ENCODE results near the gene SLC12A3.
A peak's percentile ranks its signal among the peaks of the same experiment; 100 is the strongest.

The SLC12A3 gene

DNA sequence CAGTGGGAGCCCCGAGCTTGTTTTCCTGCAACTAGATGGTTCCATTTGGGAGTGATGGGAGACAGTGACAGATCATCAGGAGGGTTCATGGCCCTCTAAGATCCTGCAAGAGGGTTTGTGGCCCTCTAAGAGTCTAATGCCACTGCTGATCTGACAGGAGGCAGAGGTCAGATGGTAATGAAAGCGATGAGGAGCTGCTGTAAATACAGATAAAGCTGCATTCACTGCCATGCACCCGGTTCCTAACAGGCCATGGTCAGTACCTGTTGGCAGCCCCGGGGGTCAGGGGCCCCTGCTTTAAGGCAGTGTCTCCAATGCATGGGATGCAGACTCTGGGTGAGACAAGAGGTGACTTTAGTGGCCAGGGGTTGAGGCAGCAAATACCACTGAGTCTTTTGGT is 30.8 kb downstream of the SLC12A3 start:
- no peak for ATAC-seq

DNA sequence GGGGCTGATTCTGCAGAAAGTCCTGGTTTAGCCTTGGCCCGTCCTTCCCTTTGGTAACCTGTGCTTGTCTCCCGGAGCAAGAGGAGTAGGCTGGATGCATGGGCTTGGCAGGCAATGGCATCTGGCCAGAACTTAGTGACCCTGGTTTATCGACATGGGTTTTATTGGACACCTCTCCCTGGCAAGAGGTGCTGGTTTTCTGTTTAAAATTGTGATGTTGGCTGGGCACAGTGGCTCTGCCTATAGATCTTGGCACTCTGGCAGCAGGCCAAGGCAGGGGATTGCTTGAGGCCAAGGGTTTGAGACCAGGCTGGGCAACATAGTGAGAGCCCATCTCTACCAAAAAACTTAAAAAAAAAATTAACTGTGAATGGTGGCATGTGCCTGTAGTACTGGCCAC is 31.2 kb downstream of the SLC12A3 start:
- no peak for ATAC-seq

DNA sequence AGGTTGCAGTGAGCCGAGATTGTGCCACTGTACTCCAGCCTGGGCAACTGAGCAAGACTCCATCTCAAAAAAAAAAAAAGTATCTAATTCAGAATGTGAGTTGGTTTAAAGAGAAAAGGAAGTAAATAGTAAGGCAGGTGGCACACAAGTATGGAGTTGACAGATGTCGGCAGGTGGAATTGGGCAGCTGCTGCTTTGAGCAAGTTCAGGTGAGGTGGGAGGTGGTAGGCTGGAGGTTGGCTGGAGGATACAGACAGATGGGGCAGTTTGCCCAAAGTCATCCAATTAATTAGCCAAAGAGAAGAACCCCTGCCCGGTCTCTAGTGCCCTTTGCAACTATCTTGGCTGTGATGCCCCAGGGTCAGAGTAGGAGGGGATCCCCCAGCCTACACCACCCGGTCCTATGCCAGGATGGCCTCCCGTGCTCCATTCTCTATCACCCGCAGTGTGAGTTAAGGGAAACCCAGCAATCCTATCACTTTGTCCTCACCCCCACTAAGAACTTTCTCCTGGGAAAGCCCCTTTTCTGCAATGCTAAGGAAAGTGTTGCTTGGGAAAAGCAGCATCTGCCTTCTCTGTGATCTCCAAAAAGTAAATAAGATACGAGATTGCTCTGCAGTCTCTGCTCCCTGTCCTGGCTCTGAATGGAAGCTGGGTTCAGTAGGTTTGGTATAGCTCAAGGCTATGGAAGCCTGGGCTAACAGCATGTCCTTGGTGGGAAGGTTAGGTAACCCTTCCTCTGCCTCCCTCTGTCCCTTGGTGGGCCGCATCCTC is 32.2 kb downstream of the SLC12A3 start:
- no peak for ATAC-seq

DNA sequence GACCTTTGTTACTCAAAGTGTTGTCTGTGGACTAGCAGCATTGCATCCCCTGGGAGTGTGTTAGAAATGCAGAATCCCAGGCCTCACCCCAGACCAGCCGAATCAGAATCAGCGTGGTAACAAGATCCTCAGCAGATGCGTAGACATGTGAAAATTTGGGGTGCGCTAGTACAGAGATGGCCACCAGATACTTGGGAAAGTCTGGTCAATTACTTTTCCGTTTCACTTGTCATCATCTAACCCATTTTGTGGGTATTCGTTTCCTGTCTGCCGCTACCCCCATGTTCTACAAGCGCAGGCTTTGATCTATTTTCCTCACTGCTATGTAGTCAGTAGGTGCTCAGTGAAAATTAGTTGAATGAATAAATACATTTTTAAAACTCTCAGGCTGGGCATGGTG is 33.8 kb downstream of the SLC12A3 start:
- ATAC-seq = peak in 1 of 2 donors; percentile 36

DNA sequence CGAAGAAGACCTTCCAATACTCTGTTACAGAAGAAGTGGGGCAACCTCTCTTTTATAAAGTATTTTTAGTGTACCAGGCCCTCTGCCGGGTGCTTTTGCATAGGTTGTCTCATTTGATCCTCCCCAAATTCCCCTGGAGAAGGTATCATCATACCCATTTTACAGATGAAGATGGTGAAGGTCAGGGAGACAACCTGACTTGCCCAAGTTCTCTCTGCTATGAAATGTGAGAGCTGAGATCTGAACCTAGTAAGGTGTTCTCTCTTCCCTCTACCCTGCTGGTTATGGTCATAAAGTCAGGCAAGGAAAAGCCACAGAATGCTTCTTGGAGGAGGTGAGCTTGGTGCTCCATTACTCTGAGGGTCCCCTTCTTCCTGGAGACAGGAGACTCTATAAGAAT is 38.9 kb downstream of the SLC12A3 start:
- no peak for ATAC-seq

DNA sequence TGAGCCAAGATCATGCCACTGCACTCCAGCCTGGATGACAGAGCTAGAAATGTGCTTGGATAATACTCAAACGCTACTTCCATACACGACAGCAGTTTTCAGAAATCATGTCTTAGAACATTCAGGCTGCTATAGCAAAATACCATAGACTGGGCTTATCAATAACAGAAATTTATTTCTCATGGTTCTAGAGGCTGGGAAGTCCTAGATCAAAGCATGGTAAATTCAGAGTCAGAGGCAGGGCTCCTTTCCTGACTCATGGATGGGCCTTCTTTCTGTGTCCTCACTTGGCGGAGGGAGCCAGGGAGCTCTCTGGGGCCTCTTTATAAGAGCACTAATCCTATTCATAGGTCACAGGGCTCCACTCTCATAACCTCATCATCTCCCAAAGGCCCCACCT is 42.4 kb downstream of the SLC12A3 start:
- ATAC-seq = no peak

DNA sequence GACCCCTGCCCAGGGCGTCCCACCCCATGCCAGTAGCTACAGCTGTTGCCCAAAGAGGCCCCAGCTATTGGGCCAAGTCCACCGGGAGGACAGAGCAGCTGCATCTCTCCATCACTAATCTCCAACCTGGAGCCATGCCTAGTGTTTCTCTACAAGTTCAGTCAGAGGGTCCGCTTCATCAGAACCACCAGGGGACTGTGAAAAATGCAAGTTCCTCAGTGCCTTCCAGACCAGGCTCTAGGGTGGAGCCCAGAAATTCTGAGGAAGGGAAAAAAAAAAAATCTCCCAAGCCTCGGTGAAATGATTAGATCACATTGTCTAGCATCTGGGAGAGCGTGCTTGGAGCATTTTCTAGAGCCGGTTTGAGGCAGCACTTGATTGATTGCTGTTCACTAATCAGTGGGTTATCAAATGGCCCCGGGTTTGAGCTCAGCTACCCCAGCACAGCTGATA is 44.5 kb downstream of the SLC12A3 start:
- no peak for ATAC-seq

DNA sequence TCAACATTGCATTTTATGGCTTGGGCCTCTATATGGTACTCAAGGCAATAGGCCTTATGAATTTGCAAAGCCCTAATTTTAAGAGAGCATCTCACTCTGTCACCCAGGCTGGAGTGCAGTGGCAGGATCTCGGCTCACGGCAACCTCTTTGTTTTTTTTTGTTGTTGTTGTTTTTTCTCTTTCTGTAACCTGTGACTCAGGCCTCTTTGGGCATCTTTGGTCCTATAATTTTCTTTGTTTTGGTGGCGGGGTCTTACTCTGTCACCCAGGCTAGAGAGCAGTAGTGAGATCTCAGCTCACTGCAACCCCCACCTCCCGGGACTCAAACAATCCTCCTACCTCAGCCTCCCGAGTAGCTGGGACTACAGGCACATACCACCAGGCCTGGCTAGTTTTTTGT is 45.1 kb downstream of the SLC12A3 start:
- no peak for ATAC-seq

DNA sequence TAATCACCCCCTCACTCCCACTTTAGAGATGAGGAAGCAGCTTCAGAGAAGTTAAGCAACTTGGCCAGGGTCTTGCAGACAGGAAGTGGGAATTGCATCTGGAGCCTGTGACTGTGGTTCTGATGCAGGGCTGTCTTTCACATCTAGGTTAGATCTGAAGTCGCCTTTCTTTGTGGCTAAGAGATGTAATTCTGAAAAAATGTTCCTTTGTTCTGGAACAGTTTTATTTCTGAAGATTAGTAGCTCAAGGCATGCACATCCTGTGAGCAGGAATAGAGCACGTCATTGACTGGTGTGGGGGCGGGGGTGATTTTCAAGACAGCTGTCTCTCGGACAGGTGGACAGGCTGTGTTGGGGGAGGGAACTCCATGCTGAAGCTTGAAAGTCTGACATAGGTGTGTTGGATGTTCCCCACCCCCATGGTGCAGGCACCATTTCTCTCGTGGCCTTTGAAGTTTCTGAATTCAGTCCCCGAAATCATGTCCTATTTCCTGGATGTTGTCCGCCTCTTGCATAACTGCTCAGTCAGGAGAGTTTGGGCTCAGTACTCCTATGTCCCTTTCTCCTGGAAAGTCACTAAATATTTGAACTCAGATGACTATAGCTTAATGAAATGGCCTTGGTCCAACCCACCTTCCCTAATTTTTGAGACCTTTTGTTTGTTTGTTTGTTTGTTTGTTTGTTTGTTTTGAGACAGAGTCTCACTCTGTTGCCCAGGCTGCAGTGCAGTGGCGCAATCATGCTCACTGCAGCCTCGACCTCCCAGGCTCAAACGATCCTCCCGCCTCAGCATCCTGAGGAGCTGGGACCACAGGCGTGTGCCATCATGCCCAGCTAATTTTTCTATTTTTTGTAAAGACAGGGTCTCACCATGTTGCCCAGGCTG is 45.9 kb downstream of the SLC12A3 start:
- ATAC-seq = no peak

DNA sequence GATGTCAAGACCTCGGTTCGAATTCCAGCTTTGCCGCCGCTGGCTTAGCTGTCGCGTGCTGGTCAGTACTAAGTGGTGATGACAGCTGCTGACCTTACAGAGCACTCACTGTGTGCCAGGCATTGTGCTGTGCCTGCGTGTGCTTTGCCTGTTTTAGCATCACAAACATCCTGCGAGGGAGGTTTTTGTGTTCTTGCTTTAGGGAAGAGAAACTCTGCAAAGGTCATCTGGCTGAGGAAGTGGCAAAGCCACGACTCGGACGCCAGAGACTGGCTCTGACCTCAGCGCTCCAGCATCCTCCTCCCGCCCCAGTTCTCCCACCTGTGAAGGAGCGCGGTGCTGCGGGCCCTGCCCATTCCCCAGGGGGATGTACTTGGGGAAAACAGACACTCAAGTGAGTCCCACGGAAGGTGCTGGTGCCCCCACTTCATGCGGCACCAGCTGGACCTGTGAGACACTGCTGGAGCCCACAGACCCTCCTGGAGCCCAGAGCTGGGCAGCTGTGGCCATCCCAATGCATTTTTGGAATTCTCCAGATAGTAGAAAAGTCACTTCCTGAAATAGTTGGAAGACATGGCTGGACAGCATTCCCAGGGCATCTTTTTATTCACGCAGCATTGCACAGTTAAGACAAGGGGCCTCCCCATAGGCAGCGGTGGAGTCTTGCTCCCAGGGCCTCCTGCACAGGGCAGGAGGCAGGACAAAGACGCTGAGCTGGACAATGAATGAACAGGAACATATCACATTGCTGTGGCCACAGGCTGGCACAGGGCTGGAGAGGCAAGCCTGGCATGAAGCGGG is 47.0 kb downstream of the SLC12A3 start:
- no peak for ATAC-seq

DNA sequence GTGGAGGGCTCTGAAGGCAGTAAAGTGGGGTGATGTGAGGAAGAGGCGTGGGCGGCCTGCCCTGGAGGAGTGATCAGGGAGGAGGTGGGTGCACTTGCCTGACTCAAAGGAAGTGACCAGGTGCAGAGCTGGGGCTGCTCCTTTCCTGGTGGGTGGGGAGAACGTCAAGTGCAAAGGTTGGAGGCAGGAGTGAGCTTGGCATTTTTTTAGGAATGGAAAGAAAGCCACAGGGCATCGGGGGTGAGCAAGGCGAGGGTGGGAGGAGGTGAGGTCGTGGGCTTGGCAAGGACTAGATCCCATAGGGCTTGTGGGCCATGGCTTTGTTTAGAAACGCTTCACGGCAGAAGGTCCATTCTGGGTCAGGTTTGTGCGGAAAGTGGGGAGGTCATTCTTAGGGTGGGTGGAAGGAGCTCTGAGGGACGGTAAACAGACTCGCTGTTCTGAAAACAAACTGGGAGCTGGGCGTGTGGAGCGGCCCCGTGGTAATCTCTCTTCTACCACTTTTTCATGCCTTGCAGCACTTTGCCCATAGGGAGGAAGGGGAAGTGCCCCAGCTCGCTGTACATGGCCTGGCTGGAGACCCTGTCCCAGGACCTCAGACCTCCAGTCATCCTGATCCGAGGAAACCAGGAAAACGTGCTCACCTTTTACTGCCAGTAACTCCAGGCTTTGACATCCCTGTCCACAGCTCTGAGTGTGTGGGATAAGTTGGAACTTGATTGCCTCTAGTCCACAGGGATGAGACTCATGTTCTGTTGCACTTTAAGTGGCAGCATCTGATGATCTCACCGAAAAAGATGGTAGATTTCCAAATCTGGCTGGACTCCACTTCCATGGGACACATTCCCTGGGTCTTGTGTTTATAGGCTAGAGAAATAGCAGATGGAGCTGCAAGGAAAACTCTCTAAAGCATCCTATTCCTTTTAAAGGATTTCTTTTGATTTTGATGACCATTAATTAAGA is 48.0 kb downstream of the SLC12A3 start:
- ATAC-seq = no peak

DNA sequence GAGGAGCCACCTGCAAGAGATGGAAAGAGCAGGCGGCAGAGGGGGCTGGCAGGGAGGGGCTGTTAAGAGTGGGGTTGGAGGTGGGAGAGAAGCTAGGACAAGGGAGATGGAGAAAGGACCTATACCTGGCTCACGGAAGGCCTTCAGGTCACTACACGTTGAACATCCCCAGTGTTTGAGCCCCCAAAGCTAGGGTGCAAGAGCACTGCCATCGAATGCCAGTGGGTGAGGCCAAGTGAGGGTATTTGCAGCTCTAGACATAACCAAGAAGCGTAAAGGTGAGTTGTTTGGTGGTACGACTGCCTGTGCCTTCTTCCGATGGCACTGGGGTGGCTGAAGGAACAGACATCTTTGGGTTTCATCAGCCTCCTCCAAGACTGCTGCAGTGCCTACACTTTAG is 49.9 kb downstream of the SLC12A3 start:
- no peak for ATAC-seq

DNA sequence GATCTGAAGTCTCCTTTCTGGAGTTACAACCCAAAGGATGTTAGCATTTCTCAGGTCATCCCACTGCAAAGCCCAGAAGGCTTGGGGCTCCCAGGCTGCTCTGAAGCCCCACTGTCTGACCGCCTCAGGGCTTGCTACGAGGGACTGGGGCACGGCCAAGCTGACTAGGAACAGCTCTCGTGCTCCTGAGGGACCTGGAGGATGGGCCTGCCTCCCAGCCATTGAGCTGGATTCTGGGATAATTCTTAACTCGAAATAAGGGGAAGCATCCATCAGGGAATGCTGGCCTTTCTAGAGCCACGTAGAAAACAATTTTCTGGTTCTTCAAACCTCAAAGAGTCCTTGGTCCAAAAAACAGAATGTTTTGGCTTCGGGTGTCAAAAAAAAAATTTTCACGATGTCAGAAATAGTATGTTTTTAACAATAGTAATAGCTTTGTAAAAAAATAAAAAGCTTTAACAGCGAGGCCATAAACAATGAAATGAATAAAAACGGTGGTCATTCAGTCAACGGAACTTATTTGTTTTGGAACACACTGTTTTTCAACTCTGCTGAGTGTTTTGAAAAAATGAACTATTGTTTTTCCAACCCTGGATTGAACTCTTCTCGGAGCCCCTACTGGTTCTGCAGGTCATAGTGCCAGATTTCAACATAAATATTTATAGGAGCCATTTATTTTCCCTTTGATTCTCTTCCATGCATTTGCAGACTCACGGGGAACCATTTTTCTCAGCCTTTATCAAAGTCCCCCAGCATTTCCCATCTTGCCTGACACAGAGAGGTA is 50.5 kb downstream of the SLC12A3 start:
- ATAC-seq = no peak

DNA sequence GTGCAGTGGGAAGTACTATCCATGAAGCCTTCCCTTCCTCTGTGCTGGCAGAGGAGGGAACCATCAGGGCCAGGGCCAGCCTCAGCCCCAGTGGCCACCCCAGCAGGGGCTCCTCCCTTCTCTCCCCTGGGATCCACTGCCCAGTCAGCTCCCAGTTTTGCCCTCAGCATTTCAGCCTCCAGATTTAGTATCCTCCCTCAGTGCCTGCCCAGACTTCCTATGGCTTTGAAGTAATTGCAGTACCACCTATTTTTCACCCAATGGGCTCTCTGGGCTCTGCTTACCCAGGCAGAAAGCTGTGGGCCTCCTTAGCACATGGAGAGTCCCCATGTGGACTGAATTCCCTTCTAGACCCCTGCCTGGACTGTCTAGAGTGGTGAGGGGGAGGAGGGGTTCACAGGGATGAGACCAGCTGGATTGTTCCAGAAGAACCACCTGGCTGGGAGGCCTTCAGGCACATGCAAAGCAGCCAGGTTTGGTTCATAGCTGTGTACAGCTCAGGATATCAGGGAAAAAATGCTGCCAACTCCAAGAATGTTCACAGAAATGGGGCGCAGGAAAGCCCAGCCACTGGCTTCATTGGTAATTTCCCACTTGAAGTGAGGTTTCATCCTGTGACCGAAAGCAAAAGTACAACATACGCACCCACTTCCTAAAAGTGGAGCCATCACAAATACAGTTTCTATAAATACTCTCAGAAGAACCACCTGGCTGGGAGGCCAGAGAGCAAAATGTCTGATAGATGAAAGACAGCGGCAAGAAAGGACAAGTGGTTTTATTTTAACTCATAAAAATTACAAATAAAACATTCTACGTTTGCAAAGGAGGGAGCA is 51.8 kb downstream of the SLC12A3 start:
- ATAC-seq = peak; percentile 74 to 78

DNA sequence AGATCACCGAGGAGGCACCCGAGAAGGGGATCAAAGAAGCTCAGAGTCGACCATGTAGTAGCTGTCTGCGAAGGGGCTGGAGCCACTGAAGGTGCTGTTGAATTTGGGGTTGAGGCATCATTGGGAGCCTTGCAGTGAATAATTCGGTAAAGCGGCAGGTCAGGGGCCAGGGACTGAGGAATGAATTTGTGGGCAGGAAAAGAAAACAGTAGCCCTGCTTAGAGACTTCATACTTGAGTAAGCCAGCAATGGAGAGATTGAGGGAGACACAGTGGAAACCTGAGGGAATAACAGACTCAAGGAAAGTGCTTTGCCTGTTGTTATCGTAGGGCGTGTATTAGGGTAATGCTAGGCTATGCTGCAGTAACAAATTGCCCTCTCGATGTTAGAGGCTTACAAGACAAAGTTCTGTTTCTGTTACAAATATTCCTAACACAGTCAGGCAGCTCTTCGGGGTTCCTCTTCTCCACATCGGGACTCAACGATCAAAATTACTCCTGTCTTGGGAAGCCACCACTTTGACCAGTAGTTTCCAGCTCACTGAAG is 53.5 kb downstream of the SLC12A3 start:
- ATAC-seq = no peak

DNA sequence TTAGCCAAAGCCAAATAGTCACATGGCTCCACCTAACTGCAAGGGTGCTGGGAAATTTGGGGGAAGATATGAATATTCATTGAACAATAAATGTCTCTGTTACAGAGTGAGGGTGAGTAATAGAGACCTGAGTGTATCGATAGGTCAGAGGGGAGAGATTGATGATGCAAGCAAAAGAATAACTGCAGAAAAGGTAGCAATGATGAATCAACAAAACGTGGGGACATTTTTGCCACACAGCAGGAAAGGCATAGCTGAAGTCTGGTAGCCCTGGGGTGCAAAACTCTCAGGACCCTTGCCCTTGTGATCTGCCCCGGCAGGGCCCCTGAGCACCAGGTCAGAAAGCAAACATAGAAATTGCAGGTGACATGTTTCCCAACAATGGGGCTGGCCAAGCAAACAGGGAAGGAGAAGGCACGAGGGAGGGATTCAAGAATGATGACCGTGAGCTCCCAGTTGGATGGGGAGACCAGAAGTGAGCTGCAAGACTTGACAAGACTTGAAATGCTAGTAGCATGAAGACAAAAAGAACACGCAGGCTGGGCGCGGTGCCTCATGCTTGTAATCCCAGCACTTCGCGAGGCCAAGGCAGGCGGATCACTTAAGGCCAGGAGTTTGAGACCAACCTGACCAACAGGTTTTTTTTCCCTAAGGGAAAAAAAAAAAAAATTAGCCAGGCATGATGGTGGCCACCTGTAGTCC is 54.2 kb downstream of the SLC12A3 start:
- ATAC-seq = peak; percentile 39 to 55

DNA sequence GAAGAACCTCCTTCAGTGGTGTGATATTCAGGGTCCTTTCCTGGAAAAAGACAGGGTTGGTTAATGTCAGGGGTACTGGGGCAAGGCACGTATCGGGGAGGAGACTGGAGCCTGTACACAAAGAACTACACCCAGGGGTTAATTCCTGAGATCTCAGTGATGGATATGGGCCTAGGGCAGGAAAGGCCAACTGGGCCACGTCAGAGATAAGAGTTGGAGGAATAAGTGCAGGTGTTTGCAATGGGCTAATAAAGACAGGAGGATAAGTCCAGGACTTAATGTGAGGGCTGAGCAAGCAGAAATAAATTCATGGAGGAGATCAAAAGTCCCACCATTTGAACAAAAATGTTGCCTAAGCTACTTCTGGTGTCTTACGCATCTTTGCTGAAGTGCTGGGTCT is 56.6 kb downstream of the SLC12A3 start:
- no peak for ATAC-seq

DNA sequence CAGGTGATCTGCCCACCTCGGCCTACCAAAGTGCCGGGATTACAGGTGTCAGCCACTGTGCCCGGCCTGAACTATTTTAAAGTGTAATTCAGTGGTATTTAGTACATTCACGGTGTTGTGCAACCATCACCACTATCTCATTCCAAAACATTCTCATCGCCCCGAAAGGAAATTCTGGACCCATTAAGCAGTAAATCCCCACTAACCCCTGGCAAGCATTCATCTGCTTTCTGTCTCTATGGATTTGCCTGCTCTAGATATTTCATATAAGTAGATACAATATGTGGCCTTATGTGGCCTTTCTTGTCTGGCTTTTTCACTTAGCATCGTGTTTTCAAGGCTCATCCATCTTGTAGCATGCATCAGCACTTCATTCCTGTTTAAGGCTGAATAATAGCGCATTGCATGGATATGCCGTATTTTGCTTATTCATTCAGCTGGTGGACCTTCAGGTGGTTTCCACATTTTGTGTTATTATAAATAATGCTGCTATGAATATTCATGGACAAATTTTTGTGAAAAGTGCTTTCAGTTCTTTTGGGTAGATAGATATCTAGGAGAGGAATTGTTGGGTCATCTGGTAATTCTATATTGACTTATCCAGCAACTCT is 58.6 kb downstream of the SLC12A3 start:
- ATAC-seq = no peak

DNA sequence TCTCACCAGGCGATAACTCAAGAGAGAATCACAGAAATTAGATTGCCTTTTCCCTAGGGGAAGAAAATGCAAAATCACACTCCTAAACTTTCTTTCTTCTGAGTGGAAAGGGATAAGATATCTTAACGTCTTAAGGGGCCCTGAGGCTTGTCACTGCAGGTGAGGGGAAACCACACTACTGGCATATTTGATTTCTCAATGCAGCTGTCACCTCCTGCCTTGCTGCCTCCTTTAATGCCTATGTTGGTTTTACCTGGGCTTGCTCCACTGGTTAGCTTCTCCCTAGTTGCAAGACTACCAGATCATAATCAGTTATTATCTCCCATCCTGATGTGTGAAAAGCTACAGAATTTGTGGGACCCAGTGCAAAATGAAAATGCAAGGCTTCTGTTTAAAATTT is 62.5 kb downstream of the SLC12A3 start:
- ATAC-seq = no peak

Data from activated CD4-positive, CD25-positive, alpha-beta regulatory T cell treated with anti-CD3 and anti-CD28 coated beads, Interleukin-2, amount 50 U/mL, for 24 hours (primary cell).